ENCODE measurements around the gene LRRC8E. TPM values are rescaled to one million over a fixed set of nuclear protein-coding genes. Genes with fewer than 3 reads are reported as not detected.

The LRRC8E gene
- total and polyA plus RNA-seq, 2 of the 8 experiments (the other 6 are each of a cell fraction or from before 2014, with no cell fraction given) = 2.7 to 2.9 TPM

GRCh38 chr19:7914099-7914498, 25.8 kb downstream of the LRRC8E start:
- Histone ChIP-seq H3K14ac (ENCODE audit: insufficient read length) (no peak overlapping the region), H3K18ac (ENCODE audit: extremely low read depth, low read length) (no peak overlapping the region), H2BK120ac (replicated peaks; ENCODE audit: low read depth, low read length) (no peak overlapping the region), H4K8ac (ENCODE audit: extremely low read depth, insufficient read depth, low read length) (no peak overlapping the region), H2BK5ac (ENCODE audit: low read depth, low read length) (no peak overlapping the region), H3K27me3 (replicated peaks in 1 of 4; ENCODE audit: control insufficient read depth in 3 of 4, extremely low read depth in 1 of 4, insufficient read depth in 3 of 4, low read length in 3 of 4) (peaks cover 17 to 45% (median 39%) of the 10 kb centered on the region in 4 experiments; a peak in 6 of 7 replicates), H2AK5ac (ENCODE audit: low read depth, low read length) (no peak overlapping the region), H3K9me3 (ENCODE audit: insufficient read depth in 2 of 2, low read depth in 1 of 2, low read length in 1 of 2) (no peaks in the 10 kb centered on the region), H2BK15ac (ENCODE audit: low read length) (no peak overlapping the region), H3K36me3 (ENCODE audit: control insufficient read depth in 2 of 4, insufficient read depth in 4 of 4, low read length in 3 of 4) (peaks cover 5 to 30% (median 16%) of the 10 kb centered on the region in 4 experiments; a peak in 4 of 8 replicates), H3K4ac (replicated peaks; ENCODE audit: insufficient read length, low read depth, low read length) (no peak overlapping the region), H3K23me2 (ENCODE audit: low read depth, low read length) (peaks cover 13% of the 10 kb centered on the region; the same call in 1 of the 2 replicates), H2AFZ (ENCODE audit: low read length) (no peak overlapping the region), H4K91ac (replicated peaks; ENCODE audit: insufficient read length, low read length) (no peak overlapping the region), H3K56ac (replicated peaks; ENCODE audit: insufficient read length, low read depth, low read length) (no peak overlapping the region), H3K23ac (ENCODE audit: insufficient read length) (no peak overlapping the region), H3K4me1 (replicated peaks in 1 of 4; ENCODE audit: control insufficient read depth in 3 of 4, insufficient read depth in 4 of 4, low read length in 3 of 4) (peaks cover 0 to 9% (median 8%) of the 10 kb centered on the region in 4 experiments; a peak in 5 of 7 replicates), H2BK20ac (ENCODE audit: low read length) (no peak overlapping the region), H3K4me3 (ENCODE audit: extremely low read depth in 1 of 4, insufficient read depth in 2 of 4, low read depth in 3 of 4, low read length in 4 of 4) (no peak overlapping the region), H4K5ac (ENCODE audit: insufficient read length, low read depth, low read length) (no peak overlapping the region), H3K27ac (ENCODE audit: low read depth, low read length) (no peak overlapping the region), H3K79me2 (ENCODE audit: control insufficient read depth in 1 of 2, insufficient read depth in 2 of 2, low read length in 2 of 2) (no peaks in the 10 kb centered on the region), H3K79me1 (ENCODE audit: low read depth, low read length) (0 out of 2 replicates have a peak, but pooled peaks cover 2% of the 10 kb centered on the region), H4K20me1 (replicated peaks in 1 of 2; ENCODE audit: control insufficient read depth in 1 of 2, insufficient read depth in 2 of 2, low read length in 2 of 2) (peaks cover 2 to 10% of the 10 kb centered on the region in 2 experiments), H3K9ac (replicated peaks in 1 of 4; ENCODE audit: extremely low read depth in 1 of 4, low read depth in 3 of 4, low read length in 3 of 4) (no peak overlapping the region), H3K4me2 (ENCODE audit: insufficient read depth in 1 of 2, low read depth in 2 of 2, low read length in 2 of 2) (no peak overlapping the region), H2BK12ac (ENCODE audit: low read depth, low read length) (no peak overlapping the region)
- FAIRE-seq (no peak), DNase-seq (ENCODE audit: low read depth in 1 of 2, low spot score in 2 of 2) (no peak)
- POLR2A ChIA-PET (ENCODE audit: partially characterized antibody) = interaction anchor here (0.8 to 10.6 kb wide), 6 partner anchors 12 to 49 kb away, joined by 3 to 106 read pairs (median 8); partner anchors contain the start of genes CTXN1 and MAP2K7
- WGBS, 2 experiments (ENCODE audit: extremely low coverage in 1 of 2, insufficient coverage in 1 of 2, insufficient read length in 1 of 2, insufficient replicate concordance in 2 of 2, low coverage in 1 of 2, low lambda C conversion rate in 2 of 2, missing lambda C conversion rate in 1 of 2) = 71% methylated on average over 7 of the region's 12 CpGs; no CpG with 5 or more reads in 1 of the 2 experiments
- CTCF ChIA-PET (ENCODE audit: partially characterized antibody) = interaction anchor here (1.0 to 2.1 kb wide), 5 partner anchors 13 to 61 kb away, joined by 4 to 9 read pairs (median 5); no protein-coding TSS in a partner anchor
- TF ChIP-seq EZH2 (IDR thresholded peaks at IDR 0.05; ENCODE audit: low read depth, low read length, severe bottlenecking) (no peak), SAP30 (IDR thresholded peaks at IDR 0.05; ENCODE audit: insufficient read depth, insufficient replicate concordance, low read length) (no peak), CEBPB (IDR thresholded peaks at IDR 0.05; ENCODE audit: low read depth, low read length) (no peak), CREB1 (IDR thresholded peaks at IDR 0.05) (no peak), ATF2 (IDR thresholded peaks at IDR 0.05; ENCODE audit: low read length) (no peak), SRF (IDR thresholded peaks at IDR 0.05; ENCODE audit: low read depth, low read length) (no peak), CBX5 (IDR thresholded peaks at IDR 0.05; ENCODE audit: low read depth, low read length) (no peak), ASH2L (IDR thresholded peaks at IDR 0.05; ENCODE audit: low read length) (no peak), HDAC2 (IDR thresholded peaks at IDR 0.05; ENCODE audit: borderline replicate concordance in 1 of 2, low read depth in 2 of 2, low read length in 2 of 2) (no peak), GABPA (IDR thresholded peaks at IDR 0.05; ENCODE audit: borderline replicate concordance, insufficient read depth, low read length) (no peak), SP4 (IDR thresholded peaks at IDR 0.05; ENCODE audit: low read length) (no peak), MAFK (IDR thresholded peaks at IDR 0.05; ENCODE audit: low read depth, low read length) (no peak)

Measured in H1 (cell line).